Panc1 (cell line): Measurements from ENCODE around the gene ANP32A. TPM values are rescaled to one million over a fixed set of nuclear protein-coding genes. Genes with fewer than 3 reads are reported as not detected.

Source experiments
- ATAC-seq: fragments of 200-7000 bp; cut with Tn5 transposase; 2 replicates; pipeline ENCODE4 v1.9.1; 2020; ENCODE audit warnings: mild to moderate bottlenecking, moderate library complexity
- BruUV-seq: library from RNA; stranded (reverse); fragments of 400-500 nt; replicated peaks from 2 replicates; lab custom pipeline; 2021; lab: Mats Ljungman, UMichigan
- CTCF ChIA-PET: fragments of 300-600 bp; sonication (Branson Sonifier 250); formaldehyde crosslinking; loops from one replicate; lab custom pipeline; 2022; ENCODE audit warnings: antibody characterized with exemption; lab: Charles Lee
- POLR2A ChIA-PET: fragments of 300-600 bp; sonication (Branson Sonifier 250); formaldehyde crosslinking; loops from one replicate; lab custom pipeline; 2022; ENCODE audit warnings: antibody characterized with exemption; lab: Charles Lee
- DNase-seq: peaks from one replicate; pipeline ENCODE4 v3.0.0-alpha.2; 2010; ENCODE audit warnings: low read depth, low spot score
- H3K27ac ChIP-seq: 2 replicates; pipeline ENCODE4 v1.5.1; 2011; ENCODE audit warnings: mild to moderate bottlenecking, low read length, inconsistent platforms
- H3K27me3 ChIP-seq: fragments of 200-500 bp; sonication (Bioruptor generic); 2 replicates; pipeline ENCODE4 v1.6.0; 2014; ENCODE audit warnings: low read length, inconsistent platforms; ENCODE audit not compliant: control insufficient read depth, insufficient read depth
- H3K36me3 ChIP-seq: fragments of 200-500 bp; sonication (Bioruptor generic); 2 replicates; pipeline ENCODE4 v1.5.1; 2014; ENCODE audit warnings: inconsistent platforms, mild to moderate bottlenecking, low read length, moderate library complexity; ENCODE audit not compliant: control insufficient read depth, insufficient read depth
- H3K4me1 ChIP-seq: 2 replicates; pipeline ENCODE4 v1.5.1; 2011; ENCODE audit warnings: inconsistent platforms, mild to moderate bottlenecking, low read length, moderate library complexity; ENCODE audit not compliant: control insufficient read depth, insufficient read depth
- H3K4me3 ChIP-seq, 2 experiments: 2 replicates each; pipeline ENCODE4 v1.5.1; 2011 to 2012; ENCODE audit warnings: low read depth in 2 of 2, low read length in 2 of 2, mild to moderate bottlenecking in 2 of 2, inconsistent platforms in 1 of 2, moderate library complexity in 1 of 2
- H3K9me3 ChIP-seq: fragments of 200-500 bp; sonication (Bioruptor generic); 2 replicates; pipeline ENCODE4 v1.5.1; 2014; ENCODE audit warnings: low read depth, mild to moderate bottlenecking, inconsistent platforms, low read length, moderate library complexity; ENCODE audit not compliant: control insufficient read depth, insufficient read depth
- POLR2AphosphoS5 ChIP-seq: IDR thresholded peaks from 2 replicates; pipeline ENCODE4 v1.6.1; 2012; ENCODE audit warnings: mild to moderate bottlenecking, low read depth, low read length, moderate library complexity
- SIN3A ChIP-seq: IDR thresholded peaks from 2 replicates; pipeline ENCODE4 v1.6.1; 2012; ENCODE audit warnings: low read depth, mild to moderate bottlenecking, low read length, moderate library complexity, borderline replicate concordance; ENCODE audit not compliant: insufficient read depth
- TCF7L2 ChIP-seq: IDR thresholded peaks from 2 replicates; pipeline ENCODE4 v1.6.1; 2011; ENCODE audit warnings: mild to moderate bottlenecking, low read depth, low read length, inconsistent platforms
- in situ Hi-C: cut with HindIII; loops from 2 replicates; pipeline ENCODE4 v1.10.0; 2016; ENCODE audit warnings: low sequenced_read_pairs, low pct_unique_long_range_greater_than_20kb
- intact Hi-C: fragments of 100-400 bp; cut with micrococcal nuclease; formaldehyde crosslinking; loops from one replicate; pipeline ENCODE4 v1.10.0; 2022; ENCODE audit not compliant: unreplicated experiment
- total RNA-seq: library from RNA; stranded (reverse); gene quantifications from one replicate; pipeline ENCODE4 v1.2.1, GENCODE V29; 2021; ENCODE audit not compliant: unreplicated experiment
- TF ChIP-seq, protein P1 (sequence below): fragments of 450-650 bp; IDR thresholded peaks from 2 replicates; pipeline ENCODE4 v1.5.1; 2017; ENCODE audit warnings: mild to moderate bottlenecking
- TF ChIP-seq, protein P2 (sequence below), 2 experiments: IDR thresholded peaks; 2 replicates each; pipeline ENCODE4 v1.6.1; 2011 to 2012; ENCODE audit warnings: low read depth in 2 of 2, control low read depth in 1 of 2, low read length in 1 of 2, mild to moderate bottlenecking in 1 of 2, moderate library complexity in 1 of 2; ENCODE audit not compliant: insufficient read depth in 1 of 2

ANP32A gene
- total RNA-seq, 1 experiment from 2014 or later: 226 TPM

DNA sequence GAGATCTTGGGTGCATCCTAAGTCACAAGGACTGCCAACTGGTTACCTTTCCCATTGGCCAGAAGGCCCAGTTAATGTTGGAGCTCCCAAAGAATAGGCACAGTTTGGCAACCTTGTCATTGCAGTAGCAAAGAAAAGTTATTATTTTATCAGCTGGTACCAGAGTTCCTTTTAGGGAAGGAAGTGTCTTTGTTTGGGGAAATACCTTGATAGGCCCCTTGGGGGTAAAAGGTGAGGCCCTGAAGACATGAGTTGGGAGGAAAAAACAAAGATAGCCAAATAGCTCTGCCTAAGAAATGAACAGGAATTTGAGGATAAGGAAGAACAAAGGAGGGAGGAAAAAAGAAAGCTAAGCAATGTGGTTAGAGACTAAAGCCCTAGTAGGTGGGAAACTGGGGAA, 85.8 kb downstream of the ANP32A start:
- TF ChIP-seq TCF7L2: no peak
- no peak for TF ChIP-seq SIN3A
- TF ChIP-seq, protein P1, sequence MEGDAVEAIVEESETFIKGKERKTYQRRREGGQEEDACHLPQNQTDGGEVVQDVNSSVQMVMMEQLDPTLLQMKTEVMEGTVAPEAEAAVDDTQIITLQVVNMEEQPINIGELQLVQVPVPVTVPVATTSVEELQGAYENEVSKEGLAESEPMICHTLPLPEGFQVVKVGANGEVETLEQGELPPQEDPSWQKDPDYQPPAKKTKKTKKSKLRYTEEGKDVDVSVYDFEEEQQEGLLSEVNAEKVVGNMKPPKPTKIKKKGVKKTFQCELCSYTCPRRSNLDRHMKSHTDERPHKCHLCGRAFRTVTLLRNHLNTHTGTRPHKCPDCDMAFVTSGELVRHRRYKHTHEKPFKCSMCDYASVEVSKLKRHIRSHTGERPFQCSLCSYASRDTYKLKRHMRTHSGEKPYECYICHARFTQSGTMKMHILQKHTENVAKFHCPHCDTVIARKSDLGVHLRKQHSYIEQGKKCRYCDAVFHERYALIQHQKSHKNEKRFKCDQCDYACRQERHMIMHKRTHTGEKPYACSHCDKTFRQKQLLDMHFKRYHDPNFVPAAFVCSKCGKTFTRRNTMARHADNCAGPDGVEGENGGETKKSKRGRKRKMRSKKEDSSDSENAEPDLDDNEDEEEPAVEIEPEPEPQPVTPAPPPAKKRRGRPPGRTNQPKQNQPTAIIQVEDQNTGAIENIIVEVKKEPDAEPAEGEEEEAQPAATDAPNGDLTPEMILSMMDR: no peak
- no peak for TF ChIP-seq POLR2AphosphoS5
- TF ChIP-seq, protein P2, sequence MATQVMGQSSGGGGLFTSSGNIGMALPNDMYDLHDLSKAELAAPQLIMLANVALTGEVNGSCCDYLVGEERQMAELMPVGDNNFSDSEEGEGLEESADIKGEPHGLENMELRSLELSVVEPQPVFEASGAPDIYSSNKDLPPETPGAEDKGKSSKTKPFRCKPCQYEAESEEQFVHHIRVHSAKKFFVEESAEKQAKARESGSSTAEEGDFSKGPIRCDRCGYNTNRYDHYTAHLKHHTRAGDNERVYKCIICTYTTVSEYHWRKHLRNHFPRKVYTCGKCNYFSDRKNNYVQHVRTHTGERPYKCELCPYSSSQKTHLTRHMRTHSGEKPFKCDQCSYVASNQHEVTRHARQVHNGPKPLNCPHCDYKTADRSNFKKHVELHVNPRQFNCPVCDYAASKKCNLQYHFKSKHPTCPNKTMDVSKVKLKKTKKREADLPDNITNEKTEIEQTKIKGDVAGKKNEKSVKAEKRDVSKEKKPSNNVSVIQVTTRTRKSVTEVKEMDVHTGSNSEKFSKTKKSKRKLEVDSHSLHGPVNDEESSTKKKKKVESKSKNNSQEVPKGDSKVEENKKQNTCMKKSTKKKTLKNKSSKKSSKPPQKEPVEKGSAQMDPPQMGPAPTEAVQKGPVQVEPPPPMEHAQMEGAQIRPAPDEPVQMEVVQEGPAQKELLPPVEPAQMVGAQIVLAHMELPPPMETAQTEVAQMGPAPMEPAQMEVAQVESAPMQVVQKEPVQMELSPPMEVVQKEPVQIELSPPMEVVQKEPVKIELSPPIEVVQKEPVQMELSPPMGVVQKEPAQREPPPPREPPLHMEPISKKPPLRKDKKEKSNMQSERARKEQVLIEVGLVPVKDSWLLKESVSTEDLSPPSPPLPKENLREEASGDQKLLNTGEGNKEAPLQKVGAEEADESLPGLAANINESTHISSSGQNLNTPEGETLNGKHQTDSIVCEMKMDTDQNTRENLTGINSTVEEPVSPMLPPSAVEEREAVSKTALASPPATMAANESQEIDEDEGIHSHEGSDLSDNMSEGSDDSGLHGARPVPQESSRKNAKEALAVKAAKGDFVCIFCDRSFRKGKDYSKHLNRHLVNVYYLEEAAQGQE (IDR thresholded peaks at IDR 0.05; ENCODE audit: insufficient read depth in 1 of 2, low read depth in 2 of 2, low read length in 1 of 2): no peak
- H3K27ac ChIP-seq: no peak overlapping the region
- in situ Hi-C loops (no loop called here), intact Hi-C loops (no loop called here)
- H3K4me3 ChIP-seq: no peak overlapping the region
- BruUV-seq: no TSS peak
- ChIA-PET CTCF (no interaction called here), POLR2A (interaction anchor here (0.6 kb wide), 1 partner anchor 118 kb away, joined by 3 read pairs; no protein-coding TSS in a partner anchor)
- DNase-seq (no peak), ATAC-seq (no peak)
- H3K9me3 ChIP-seq: no peaks in the 10 kb centered on the region
- H3K4me1 ChIP-seq: no peaks in the 10 kb centered on the region
- no peaks in the 10 kb centered on the region for H3K36me3 ChIP-seq
- H3K27me3 ChIP-seq: no peaks in the 10 kb centered on the region

DNA sequence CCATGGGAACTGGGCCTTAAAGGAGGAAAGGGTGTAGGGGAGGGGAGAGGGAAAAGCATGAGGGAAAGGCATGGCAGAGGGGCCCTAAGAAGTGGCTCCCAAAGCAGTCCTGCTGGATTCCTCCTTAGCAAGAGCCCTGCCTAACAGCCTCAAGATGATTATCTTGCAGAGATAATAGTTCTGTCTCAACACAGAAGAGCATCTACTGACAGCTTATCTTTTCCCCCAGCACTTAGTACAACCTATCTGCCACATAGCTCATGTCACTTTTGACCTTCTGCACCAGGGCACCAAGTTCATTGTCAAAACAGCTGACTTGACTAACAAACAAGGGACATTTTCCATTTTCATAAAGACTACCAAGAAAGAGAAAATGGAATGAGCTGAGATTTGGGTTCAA, 86.3 kb downstream of the ANP32A start:
- intact Hi-C loops (no loop called here), in situ Hi-C loops (no loop called here)
- BruUV-seq: no TSS peak
- Histone ChIP-seq H3K4me3 (no peak overlapping the region), H3K27ac (no peak overlapping the region), H3K27me3 (no peaks in the 10 kb centered on the region), H3K36me3 (no peaks in the 10 kb centered on the region), H3K4me1 (no peaks in the 10 kb centered on the region), H3K9me3 (no peaks in the 10 kb centered on the region)
- POLR2A ChIA-PET: no interaction called here
- TF ChIP-seq, protein P1: no peak
- no peak for TF ChIP-seq TCF7L2
- TF ChIP-seq SIN3A: no peak
- no peak for TF ChIP-seq POLR2AphosphoS5
- TF ChIP-seq, protein P2 (IDR thresholded peaks at IDR 0.05; ENCODE audit: insufficient read depth in 1 of 2, low read depth in 2 of 2, low read length in 1 of 2): no peak
- DNase-seq: no peak
- CTCF ChIA-PET: no interaction called here
- no peak for ATAC-seq
